Right kidney (tissue), 1 donor: ENCODE measurements around the gene USP31.
"Not testable (repeated sequence)": the region's sequence is repeated elsewhere in the genome, so short reads cannot be mapped to it uniquely, and the experiment has no call there.

ENCODE experiments used
- DNase-seq: peaks from one replicate; pipeline ENCODE4 v3.0.0-alpha.2; 2016

USP31 gene

GRCh38 chr16:23160082-23160481 is 10.8 kb upstream of the USP31 start:
- no peak for DNase-seq

- DNase-seq: no peak
These were observed 8.9 kb upstream of the USP31 start for GRCh38 chr16:23158114-23158513.

- DNase-seq: no peak
These were observed 7.8 kb upstream of the USP31 start for GRCh38 chr16:23156946-23157460.

- no peak for DNase-seq
These were observed 6.9 kb upstream of the USP31 start for GRCh38 chr16:23156110-23156509.

GRCh38 chr16:23155445-23156049 is 6.3 kb upstream of the USP31 start:
- no peak for DNase-seq

GRCh38 chr16:23152386-23153178 is 3.3 kb upstream of the USP31 start:
- no peak for DNase-seq

- DNase-seq: no peak
These were observed 727 bp upstream of the USP31 start for GRCh38 chr16:23149993-23150364.

- DNase-seq: peak; percentile 66
These were observed 562 bp downstream of the USP31 start for GRCh38 chr16:23148513-23149266.

GRCh38 chr16:23148166-23148512 is 1.1 kb downstream of the USP31 start:
- no peak for DNase-seq

- DNase-seq: no peak
These were observed 1.6 kb downstream of the USP31 start for GRCh38 chr16:23147666-23148065.

GRCh38 chr16:23146877-23147601 is 2.2 kb downstream of the USP31 start:
- DNase-seq: no peak

- no peak for DNase-seq
These were observed 3.6 kb downstream of the USP31 start for GRCh38 chr16:23145608-23146007.

- DNase-seq: no peak
These were observed 4.1 kb downstream of the USP31 start for GRCh38 chr16:23145186-23145585.

GRCh38 chr16:23144393-23144792 is 4.9 kb downstream of the USP31 start:
- not testable (repeated sequence) for DNase-seq

GRCh38 chr16:23143391-23143790 is 5.9 kb downstream of the USP31 start:
- no peak for DNase-seq

- DNase-seq: no peak
These were observed 7.1 kb downstream of the USP31 start for GRCh38 chr16:23141959-23142740.

GRCh38 chr16:23141500-23141899 is 7.8 kb downstream of the USP31 start:
- no peak for DNase-seq

- DNase-seq: no peak
These were observed 8.2 kb downstream of the USP31 start for GRCh38 chr16:23141033-23141432.

- no peak for DNase-seq
These were observed 9.1 kb downstream of the USP31 start for GRCh38 chr16:23140107-23140506.

GRCh38 chr16:23137818-23138217 is 11.4 kb downstream of the USP31 start:
- DNase-seq: no peak

- no peak for DNase-seq
These were observed 12.0 kb downstream of the USP31 start for GRCh38 chr16:23137256-23137655.

GRCh38 chr16:23134274-23134673 is 15.0 kb downstream of the USP31 start:
- DNase-seq: no peak
